Astrocyte (in vitro differentiated cells and primary cell): ENCODE measurements around the gene CTBP2. TPM values are rescaled to one million over a fixed set of nuclear protein-coding genes. Genes with fewer than 3 reads are reported as not detected.

Experiments used
- DNase-seq: peaks from one replicate; pipeline ENCODE4 v3.0.0-alpha.2; 2010; ENCODE audit warnings: low read depth
- FAIRE-seq: peaks from 2 replicates; lab custom pipeline; 2011; peaks lifted over from hg19 to GRCh38; lab: Jason Lieb, UNC
- H2AFZ ChIP-seq: 2 replicates; pipeline ENCODE4 v1.6.0; 2012; ENCODE audit warnings: low read depth, low read length, inconsistent platforms
- H3K27ac ChIP-seq: 2 replicates; pipeline ENCODE4 v1.5.1; 2011; ENCODE audit warnings: low read depth, low read length, inconsistent platforms
- H3K27me3 ChIP-seq: 2 replicates; pipeline ENCODE4 v1.6.0; 2011; ENCODE audit warnings: low read length, inconsistent platforms; ENCODE audit not compliant: insufficient read depth
- H3K36me3 ChIP-seq: 2 replicates; pipeline ENCODE4 v1.5.1; 2011; ENCODE audit warnings: low read length, inconsistent platforms; ENCODE audit not compliant: insufficient read depth
- H3K4me1 ChIP-seq: 2 replicates; pipeline ENCODE4 v1.5.1; 2011; ENCODE audit warnings: low read length, inconsistent platforms; ENCODE audit not compliant: insufficient read depth
- H3K4me2 ChIP-seq: 2 replicates; pipeline ENCODE4 v1.6.0; 2012; ENCODE audit warnings: low read length, inconsistent platforms
- H3K4me3 ChIP-seq: 2 replicates; pipeline ENCODE4 v1.5.1; 2011; ENCODE audit warnings: low read depth, mild to moderate bottlenecking, low read length, inconsistent platforms; ENCODE audit not compliant: insufficient read depth
- H3K79me2 ChIP-seq: 2 replicates; pipeline ENCODE4 v1.6.0; 2012; ENCODE audit warnings: mild to moderate bottlenecking, low read length, inconsistent platforms; ENCODE audit not compliant: insufficient read depth
- H3K9ac ChIP-seq: 2 replicates; pipeline ENCODE4 v1.6.0; 2012; ENCODE audit warnings: mild to moderate bottlenecking, low read length, inconsistent platforms
- H3K9me3 ChIP-seq: 2 replicates; pipeline ENCODE4 v1.5.1; 2012; ENCODE audit warnings: low read depth, mild to moderate bottlenecking, low read length, inconsistent platforms; ENCODE audit not compliant: insufficient read depth
- H4K20me1 ChIP-seq: 2 replicates; pipeline ENCODE4 v1.6.0; 2012; ENCODE audit warnings: low read length, inconsistent platforms; ENCODE audit not compliant: insufficient read depth
- H3K27ac Mint-ChIP-seq: one replicate; pipeline ENCODE4 v1.8.0; 2021; ENCODE audit warnings: mild to moderate bottlenecking, mixed read lengths; ENCODE audit not compliant: unreplicated experiment
- H3K27me3 Mint-ChIP-seq: one replicate; pipeline ENCODE4 v1.8.0; 2021; ENCODE audit warnings: low read depth, mixed read lengths; ENCODE audit not compliant: unreplicated experiment
- H3K36me3 Mint-ChIP-seq: one replicate; pipeline ENCODE4 v1.8.0; 2021; ENCODE audit warnings: low read depth, mixed read lengths; ENCODE audit not compliant: unreplicated experiment
- H3K4me1 Mint-ChIP-seq: one replicate; pipeline ENCODE4 v1.8.0; 2021; ENCODE audit warnings: low read depth, mixed read lengths; ENCODE audit not compliant: unreplicated experiment
- H3K4me3 Mint-ChIP-seq: one replicate; pipeline ENCODE4 v1.8.0; 2021; ENCODE audit warnings: mild to moderate bottlenecking, moderate library complexity, mixed read lengths; ENCODE audit not compliant: unreplicated experiment
- H3K9me3 Mint-ChIP-seq: one replicate; pipeline ENCODE4 v1.8.0; 2021; ENCODE audit warnings: mild to moderate bottlenecking, mixed read lengths; ENCODE audit not compliant: unreplicated experiment
- CTCF ChIP-seq: IDR thresholded peaks from 2 replicates; pipeline ENCODE4 v1.5.1; 2011; ENCODE audit warnings: low read depth, mild to moderate bottlenecking, inconsistent platforms, low read length, moderate library complexity; ENCODE audit not compliant: insufficient read depth
- EZH2 ChIP-seq: IDR thresholded peaks from 2 replicates; pipeline ENCODE4 v1.6.1; 2012; ENCODE audit warnings: mild to moderate bottlenecking, low read length, inconsistent platforms; ENCODE audit not compliant: insufficient read depth
- total RNA-seq: library from RNA; stranded (reverse); gene quantifications from 2 replicates; pipeline ENCODE4 v1.2.1, GENCODE V29; 2021

The CTBP2 gene
- total RNA-seq, 1 donor from 2014 or later, result 109 TPM

GRCh38 chr10:124941823-124942222 is 218.5 kb downstream of the CTBP2 start, which contains the start of gene ZRANB1:
TSS of gene ZRANB1 (plus strand) at chr10:124942123. CDS start at chr10:124942494, 371 bp downstream.
- Histone ChIP-seq H3K9ac (peak within 1 kb of the TSS; percentile 3), H3K36me3 (peaks cover 3% of the 10 kb centered on the region), H3K79me2 (peaks cover 97% of the 10 kb centered on the region), H3K4me1 (peaks cover 8% of the 10 kb centered on the region), H3K27me3 (no peaks in the 10 kb centered on the region), H3K4me3 (no peak within 1 kb of the TSS), H3K27ac (no peak within 1 kb of the TSS), H3K4me2 (no peak within 1 kb of the TSS), H3K9me3 (no peaks in the 10 kb centered on the region), H4K20me1 (peaks cover 95% of the 10 kb centered on the region), H2AFZ (no peak within 1 kb of the TSS)
- no peak for TF ChIP-seq EZH2
- no peak for TF ChIP-seq CTCF
- no peak for DNase-seq
- peaks cover 24% of the 10 kb centered on the region for H3K4me1 Mint-ChIP-seq
- H3K36me3 Mint-ChIP-seq, result peaks cover 2% of the 10 kb centered on the region
- peak within 1 kb of the TSS; percentile 75 for H3K27ac Mint-ChIP-seq
- no peak within 1 kb of the TSS for H3K4me3 Mint-ChIP-seq
- no peak for FAIRE-seq
- H3K9me3 Mint-ChIP-seq, result no peaks in the 10 kb centered on the region
- H3K27me3 Mint-ChIP-seq, result no peaks in the 10 kb centered on the region

GRCh38 chr10:124939290-124939689 is 221.1 kb downstream of the CTBP2 start:
- H3K27me3 Mint-ChIP-seq, result no peaks in the 10 kb centered on the region
- FAIRE-seq, result no peak
- no peaks in the 10 kb centered on the region for H3K9me3 Mint-ChIP-seq

More at GRCh38 chr10:124939290-124939689, 221.1 kb downstream of the CTBP2 start:
- Mint-ChIP-seq H3K36me3 (no peaks in the 10 kb centered on the region), H3K4me3 (no peak overlapping the region), H3K27ac (no peak overlapping the region), H3K4me1 (peaks cover 19% of the 10 kb centered on the region)
- no peak overlapping the region for H3K4me2 ChIP-seq
- H3K9me3 ChIP-seq, result no peaks in the 10 kb centered on the region
- peaks cover 5% of the 10 kb centered on the region for H3K4me1 ChIP-seq
- peaks cover 94% of the 10 kb centered on the region for H4K20me1 ChIP-seq
- peaks cover 98% of the 10 kb centered on the region for H3K79me2 ChIP-seq
- H3K4me3 ChIP-seq, result no peak overlapping the region
- H3K9ac ChIP-seq, result no peak overlapping the region
- TF ChIP-seq CTCF, result no peak
- TF ChIP-seq EZH2, result no peak
- H3K27me3 ChIP-seq, result no peaks in the 10 kb centered on the region
- H3K27ac ChIP-seq, result no peak overlapping the region
- H3K36me3 ChIP-seq, result peaks cover 3% of the 10 kb centered on the region
- H2AFZ ChIP-seq, result no peak overlapping the region
- no peak for DNase-seq
